Gastrocnemius medialis (tissue), 4 donors: Measurements from ENCODE around the gene KLHL12. TPM values are rescaled to one million over a fixed set of nuclear protein-coding genes. Genes with fewer than 3 reads are reported as not detected.
A peak's percentile ranks its signal among the peaks of the same experiment; 100 is the strongest.

Experiments used
- ATAC-seq, 2 donors: fragments of 150-250 bp; one replicate each; pipeline ENCODE4 v1.9.1; 2016
- DNase-seq, 2 donors: peaks; one replicate each; pipeline ENCODE4 v3.0.0-alpha.2; 2019
- H3K27ac ChIP-seq, 4 donors: fragments of 200-600 bp; sonication (generic); 1 replicate in 1 of 4; 2 replicates in 3 of 4; pipeline ENCODE4 v1.5.1; 2016 to 2018; ENCODE audit warnings: mild to moderate bottlenecking in 2 of 4, moderate library complexity in 1 of 4
- H3K27me3 ChIP-seq, 3 donors: fragments of 200-600 bp; sonication (generic) in 2 of 3; 1 replicate in 1 of 3; 2 replicates in 2 of 3; pipeline versions ENCODE4 v1.5.1 to v1.6.0; 2016 to 2019; ENCODE audit warnings: mild to moderate bottlenecking in 1 of 3, moderate library complexity in 1 of 3
- H3K36me3 ChIP-seq, 2 donors: fragments of 200-600 bp; sonication (generic) in 1 of 2; one replicate each; pipeline ENCODE4 v1.5.1; 2017 to 2018
- H3K4me1 ChIP-seq, 2 donors: fragments of 200-600 bp; sonication (generic) in 1 of 2; one replicate each; pipeline ENCODE4 v1.5.1; 2016 to 2017; ENCODE audit warnings: mild to moderate bottlenecking in 2 of 2
- H3K4me3 ChIP-seq, 4 donors: fragments of 200-600 bp; sonication (generic) in 3 of 4; 1 replicate in 1 of 4; 2 replicates in 3 of 4; pipeline ENCODE4 v1.5.1; 2016 to 2019; ENCODE audit warnings: mild to moderate bottlenecking in 2 of 4
- H3K9me3 ChIP-seq, 3 donors: fragments of 200-600 bp; sonication (generic) in 2 of 3; 1 replicate in 1 of 3; 2 replicates in 2 of 3; pipeline ENCODE4 v1.5.1; 2016 to 2019
- CTCF ChIP-seq, 5 experiments: fragments of 450-650 bp in 3 of 5; fragments of 200-600 bp in 2 of 5; sonication (generic) in 2 of 5; IDR thresholded peaks in 4 of 5; conservative IDR thresholded peaks in 1 of 5; 1 replicate in 4 of 5; 2 replicates in 1 of 5; pipeline ENCODE4 v1.5.1; 2016 to 2019; ENCODE audit warnings: antibody characterized with exemption in 5 of 5, mild to moderate bottlenecking in 3 of 5, moderate library complexity in 3 of 5
- POLR2A ChIP-seq, 2 donors: fragments of 450-650 bp; IDR thresholded peaks; one replicate each; pipeline ENCODE4 v1.6.1; 2017; ENCODE audit warnings: antibody characterized with exemption in 2 of 2, mild to moderate bottlenecking in 2 of 2, moderate library complexity in 2 of 2
- in situ Hi-C, 4 donors: fragments of 200-750 bp; cut with MboI; loops; one replicate each; pipeline versions ENCODE4 v1.15.0 to v1.8.0; 2017; ENCODE audit warnings: low sequenced_read_pairs in 4 of 4
- intact Hi-C: fragments of 100-400 bp; cut with DNase I; formaldehyde crosslinking; loops from one replicate; pipeline ENCODE4 v1.15.1; 2023; ENCODE audit warnings: low total_unique reads
- total RNA-seq, 4 donors: library from RNA; depleted of rRNA; stranded (reverse); fragments of >200 nt; gene quantifications; one replicate each; pipeline versions ENCODE4 v1.1.0 to v1.2.3, GENCODE V29; 2016

KLHL12 gene
- total RNA-seq, 4 donors from 2014 or later, result 12.1 to 24.0 (median 12.6) TPM

- no peaks in the 10 kb centered on the region for H3K27me3 ChIP-seq
- no peaks in the 10 kb centered on the region for H3K9me3 ChIP-seq
- peaks cover 0 to 6% of the 10 kb centered on the region in 2 donors for H3K36me3 ChIP-seq
- ATAC-seq, result peak in 1 of 2 donors; percentile 26
- peak; percentile 40 to 55 for DNase-seq
- in situ Hi-C loops (no loop called here), intact Hi-C loops (loop anchor here (1.0 to 5.0 kb wide), 4 partner anchors 30 to 828 kb away; partner anchors contain the start of genes PCAT6, ZBED6 and ZC3H11A)
- H3K27ac ChIP-seq, result peak overlapping the region; percentile 98 to 100 (median 100)
- H3K4me1 ChIP-seq, result peaks cover 29 to 34% of the 10 kb centered on the region in 2 donors
- no peak overlapping the region for H3K4me3 ChIP-seq
- no peak for TF ChIP-seq POLR2A (IDR thresholded peaks at IDR 0.05)
- peak; percentile 37 to 66 (median 56) for TF ChIP-seq CTCF (IDR thresholded peaks at IDR 0.05 in 4 of 5, conservative IDR thresholded peaks at IDR 0.05 in 1 of 5)
Observed at GRCh38 chr1:202968895-202969295, 41.9 kb upstream of the KLHL12 start.

- Histone ChIP-seq H3K9me3 (no peaks in the 10 kb centered on the region), H3K27me3 (no peaks in the 10 kb centered on the region), H3K27ac (peak overlapping the region; percentile 98 to 100 (median 100)), H3K4me3 (no peak overlapping the region), H3K36me3 (peaks cover 0 to 12% of the 10 kb centered on the region in 2 donors), H3K4me1 (peaks cover 34 to 39% of the 10 kb centered on the region in 2 donors)
- ATAC-seq (no peak), DNase-seq (no peak)
- intact Hi-C loops (loop anchor here (1.0 to 5.0 kb wide), 4 partner anchors 31 to 829 kb away; partner anchors contain the start of genes PCAT6, ZBED6 and ZC3H11A), in situ Hi-C loops (no loop called here)
- TF ChIP-seq POLR2A (IDR thresholded peaks at IDR 0.05) (no peak), CTCF (IDR thresholded peaks at IDR 0.05 in 4 of 5, conservative IDR thresholded peaks at IDR 0.05 in 1 of 5) (no peak)
Observed at GRCh38 chr1:202968351-202968750, 41.3 kb upstream of the KLHL12 start.

- Histone ChIP-seq H3K4me1 (peaks cover 40 to 45% of the 10 kb centered on the region in 2 donors), H3K4me3 (peak overlapping the region; percentile 89 to 99 (median 96)), H3K36me3 (peaks cover 0 to 18% of the 10 kb centered on the region in 2 donors), H3K27me3 (no peaks in the 10 kb centered on the region), H3K9me3 (no peaks in the 10 kb centered on the region), H3K27ac (peak overlapping the region; percentile 98 to 100 (median 100))
- in situ Hi-C loops (no loop called here), intact Hi-C loops (loop anchor here (1.0 to 5.0 kb wide), 8 partner anchors 32 to 830 kb away; partner anchors contain the start of genes PCAT6, PPFIA4, RABIF and TMEM183A)
- no peak for ATAC-seq
- TF ChIP-seq CTCF (IDR thresholded peaks at IDR 0.05 in 4 of 5, conservative IDR thresholded peaks at IDR 0.05 in 1 of 5), result no peak
- no peak for TF ChIP-seq POLR2A (IDR thresholded peaks at IDR 0.05)
- DNase-seq, result no peak
Observed at GRCh38 chr1:202967684-202968281, 40.7 kb upstream of the KLHL12 start.

- DNase-seq (peak in 1 of 2 donors; percentile 36), ATAC-seq (peak in 1 of 2 donors; percentile 29)
- Histone ChIP-seq H3K4me1 (peaks cover 52 to 59% of the 10 kb centered on the region in 2 donors), H3K4me3 (peak overlapping the region; percentile 89 to 99 (median 96)), H3K36me3 (peaks cover 0 to 29% of the 10 kb centered on the region in 2 donors), H3K9me3 (no peaks in the 10 kb centered on the region), H3K27ac (peak overlapping the region; percentile 98 to 100 (median 100)), H3K27me3 (no peaks in the 10 kb centered on the region)
- TF ChIP-seq POLR2A (IDR thresholded peaks at IDR 0.05) (no peak), CTCF (IDR thresholded peaks at IDR 0.05 in 4 of 5, conservative IDR thresholded peaks at IDR 0.05 in 1 of 5) (no peak)
- intact Hi-C loops, result loop anchor here (1.0 to 5.0 kb wide), 5 partner anchors 8 to 831 kb away; partner anchors contain the start of genes ADIPOR1, PPFIA4, RABIF and TMEM183A
- in situ Hi-C loops, result no loop called here
Observed at GRCh38 chr1:202966006-202966898, 39.2 kb upstream of the KLHL12 start.
